H9 (cell line): Measurements from ENCODE around the gene ARID1B. TPM values are rescaled to one million over a fixed set of nuclear protein-coding genes. Genes with fewer than 3 reads are reported as not detected.

Source experiments
- DNase-seq: peaks from one replicate; pipeline ENCODE4 v3.0.0-alpha.2; 2017
- H2AFZ ChIP-seq: one replicate; pipeline ENCODE4 v1.6.1; 2013; ENCODE audit warnings: mild to moderate bottlenecking, low read length, control low read depth, moderate library complexity
- H2AK5ac ChIP-seq: 2 replicates; pipeline ENCODE4 v1.6.1; 2013; ENCODE audit warnings: low read length, control low read depth, mixed read lengths; ENCODE audit not compliant: insufficient read length
- H2BK120ac ChIP-seq: one replicate; pipeline ENCODE4 v1.6.1; 2013; ENCODE audit warnings: low read depth, mild to moderate bottlenecking, low read length, control low read depth, inconsistent platforms; ENCODE audit not compliant: poor library complexity, severe bottlenecking
- H2BK12ac ChIP-seq: 2 replicates; pipeline ENCODE4 v1.6.1; 2013; ENCODE audit warnings: low read length, control low read depth, mixed read lengths, low read depth; ENCODE audit not compliant: insufficient read length
- H2BK15ac ChIP-seq: 2 replicates; pipeline ENCODE4 v1.6.1; 2013; ENCODE audit warnings: low read depth, low read length, control low read depth
- H2BK20ac ChIP-seq: one replicate; pipeline ENCODE4 v1.6.1; 2013; ENCODE audit warnings: low read depth, mild to moderate bottlenecking, low read length, control low read depth, inconsistent platforms; ENCODE audit not compliant: poor library complexity, severe bottlenecking
- H2BK5ac ChIP-seq: 2 replicates; pipeline ENCODE4 v1.6.1; 2013; ENCODE audit warnings: low read length, control low read depth, mixed read lengths; ENCODE audit not compliant: insufficient read length
- H3K14ac ChIP-seq: 2 replicates; pipeline ENCODE4 v1.6.1; 2013; ENCODE audit warnings: low read length, control low read depth; ENCODE audit not compliant: insufficient read depth
- H3K18ac ChIP-seq: 2 replicates; pipeline ENCODE4 v1.6.1; 2013; ENCODE audit warnings: low read depth, mild to moderate bottlenecking, mixed read lengths, low read length, control low read depth; ENCODE audit not compliant: insufficient read length
- H3K23ac ChIP-seq: 2 replicates; pipeline ENCODE4 v1.6.1; 2013; ENCODE audit warnings: low read length, control low read depth, mixed read lengths, low read depth; ENCODE audit not compliant: insufficient read length
- H3K23me2 ChIP-seq: 2 replicates; pipeline ENCODE4 v1.6.1; 2013; ENCODE audit warnings: low read depth, mild to moderate bottlenecking, mixed read lengths, low read length, control low read depth; ENCODE audit not compliant: insufficient read length, poor library complexity, severe bottlenecking
- H3K27ac ChIP-seq: 2 replicates; pipeline ENCODE4 v1.5.1; 2013; ENCODE audit warnings: low read length, control low read depth, mixed read lengths, low read depth; ENCODE audit not compliant: insufficient read length
- H3K27me3 ChIP-seq: 2 replicates; pipeline ENCODE4 v1.6.1; 2013; ENCODE audit warnings: low read length, control low read depth, inconsistent platforms; ENCODE audit not compliant: insufficient read depth
- H3K4ac ChIP-seq: 2 replicates; pipeline ENCODE4 v1.6.1; 2013; ENCODE audit warnings: low read depth, mild to moderate bottlenecking, control low read depth, inconsistent platforms, low read length, moderate library complexity
- H3K4me1 ChIP-seq: 2 replicates; pipeline ENCODE4 v1.6.1; 2013; ENCODE audit warnings: low read length, control low read depth, inconsistent platforms; ENCODE audit not compliant: insufficient read depth
- H3K4me2 ChIP-seq: 2 replicates; pipeline ENCODE4 v1.6.1; 2013; ENCODE audit warnings: low read length, control low read depth, mixed read lengths; ENCODE audit not compliant: insufficient read length, insufficient read depth
- H3K56ac ChIP-seq: 2 replicates; pipeline ENCODE4 v1.6.1; 2013; ENCODE audit warnings: low read depth, mild to moderate bottlenecking, mixed read lengths, low read length, control low read depth; ENCODE audit not compliant: insufficient read length
- H3K79me1 ChIP-seq: 2 replicates; pipeline ENCODE4 v1.6.1; 2013; ENCODE audit warnings: low read depth, mild to moderate bottlenecking, moderate library complexity, low read length, control low read depth, inconsistent platforms; ENCODE audit not compliant: insufficient read depth, poor library complexity, severe bottlenecking
- H3K79me2 ChIP-seq: 2 replicates; pipeline ENCODE4 v1.6.1; 2013; ENCODE audit warnings: low read length, control low read depth, inconsistent platforms; ENCODE audit not compliant: insufficient read depth
- H3K9ac ChIP-seq: 2 replicates; pipeline ENCODE4 v1.6.1; 2013; ENCODE audit warnings: low read length, control low read depth, mixed read lengths; ENCODE audit not compliant: insufficient read length; ENCODE audit errors: extremely low read depth
- H3K9me3 ChIP-seq: one replicate; pipeline ENCODE4 v1.6.1; 2013; ENCODE audit warnings: low read depth, low read length, inconsistent platforms; ENCODE audit not compliant: control insufficient read depth
- H3T11ph ChIP-seq: one replicate; pipeline ENCODE4 v1.6.1; 2013; ENCODE audit warnings: mild to moderate bottlenecking, low read length, control low read depth, inconsistent platforms
- H4K20me1 ChIP-seq: one replicate; pipeline ENCODE4 v1.6.1; 2013; ENCODE audit not compliant: control insufficient read depth, insufficient read length, insufficient read depth
- H4K5ac ChIP-seq: 2 replicates; pipeline ENCODE4 v1.6.1; 2013; ENCODE audit warnings: low read depth, mild to moderate bottlenecking, mixed read lengths, low read length, control low read depth; ENCODE audit not compliant: insufficient read length
- H4K8ac ChIP-seq: replicated peaks from 2 replicates; pipeline ENCODE4 v1.6.1; 2013; ENCODE audit warnings: low read length, control low read depth, mixed read lengths, low read depth; ENCODE audit not compliant: insufficient read length
- H4K91ac ChIP-seq: 2 replicates; pipeline ENCODE4 v1.6.1; 2013; ENCODE audit warnings: low read depth, mild to moderate bottlenecking, moderate library complexity, mixed read lengths, low read length, control low read depth; ENCODE audit not compliant: insufficient read length
- H3K27ac Mint-ChIP-seq, 3 experiments: 2 replicates in 2 of 3; 3 replicates in 1 of 3; pipeline ENCODE4 v1.8.0; 2020 to 2021; ENCODE audit warnings: mixed read lengths in 3 of 3, mild to moderate bottlenecking in 1 of 3, moderate library complexity in 1 of 3
- H3K27me3 Mint-ChIP-seq: 2 replicates; pipeline ENCODE4 v1.8.0; 2021; ENCODE audit warnings: low read depth, mild to moderate bottlenecking, moderate library complexity, mixed read lengths
- H3K36me3 Mint-ChIP-seq, 3 experiments: 2 replicates in 2 of 3; 3 replicates in 1 of 3; pipeline ENCODE4 v1.8.0; 2020 to 2021; ENCODE audit warnings: low read depth in 3 of 3, mixed read lengths in 3 of 3; ENCODE audit not compliant: insufficient read depth in 1 of 3
- H3K4me1 Mint-ChIP-seq, 2 experiments: 2 replicates each; pipeline ENCODE4 v1.8.0; 2020; ENCODE audit warnings: mixed read lengths in 2 of 2
- H3K4me3 Mint-ChIP-seq, 2 experiments: 2 replicates in 1 of 2; 3 replicates in 1 of 2; pipeline ENCODE4 v1.8.0; 2020 to 2021; ENCODE audit warnings: mild to moderate bottlenecking in 2 of 2, mixed read lengths in 2 of 2, moderate library complexity in 1 of 2
- H3K9me3 Mint-ChIP-seq, 2 experiments: 2 replicates in 1 of 2; 3 replicates in 1 of 2; pipeline ENCODE4 v1.8.0; 2020; ENCODE audit warnings: mild to moderate bottlenecking in 2 of 2, mixed read lengths in 2 of 2, moderate library complexity in 1 of 2
- WGBS: extraction: QIAGEN DNeasy Blood & Tissue Kit; methylation state at CpG from one replicate; pipeline ENCODE4 v1.1.7; 2013; ENCODE audit warnings: missing lambda C conversion rate, low lambda C conversion rate, mixed read lengths; ENCODE audit not compliant: insufficient read length; ENCODE audit errors: extremely low coverage; 5-methylcytosine and 5-hydroxymethylcytosine counted together
- total RNA-seq: library from RNA; stranded (reverse); gene quantifications from 2 replicates; pipeline ENCODE4 v1.2.1, GENCODE V29; 2021
- TF ChIP-seq, protein P1 (sequence below): fragments of 200-600 bp; sonication (generic); conservative IDR thresholded peaks from 3 replicates; pipeline ENCODE4 v1.8.0; 2021; ENCODE audit warnings: antibody characterized with exemption, mild to moderate bottlenecking

Gene ARID1B
- total RNA-seq, 1 experiment from 2014 or later, result 88.2 TPM

DNA sequence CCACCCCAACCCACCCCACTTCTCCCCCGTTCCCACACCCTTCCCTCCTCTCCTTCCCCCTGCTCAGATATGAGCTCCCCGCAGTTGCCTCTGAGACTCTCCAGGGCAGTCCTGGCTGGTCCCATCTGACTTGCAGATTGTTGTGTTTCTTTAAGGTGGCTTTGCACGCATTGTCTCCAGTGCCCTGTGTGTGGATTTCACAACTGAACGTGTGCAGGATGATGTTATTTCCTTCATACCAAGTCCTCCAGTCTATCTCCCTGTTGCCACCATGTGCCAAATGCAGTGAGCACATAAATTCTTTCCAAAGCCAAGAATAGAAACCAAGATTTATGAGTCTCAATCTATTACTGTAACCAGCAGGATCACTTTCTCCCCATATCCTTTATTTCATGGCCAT lies 467.0 kb downstream of the ARID1B start:
- H3K4me1 ChIP-seq, result no peaks in the 10 kb centered on the region; the same call in 1 of the 2 replicates
- H3K9ac ChIP-seq, result no peak overlapping the region
- peaks cover 4% of the 10 kb centered on the region for H3K27me3 Mint-ChIP-seq
- H3K56ac ChIP-seq, result no peak overlapping the region
- H3K4me3 Mint-ChIP-seq, result no peak overlapping the region
- peaks cover 7 to 25% of the 10 kb centered on the region in 2 experiments for H3K4me1 Mint-ChIP-seq
- H4K5ac ChIP-seq, result no peak overlapping the region
- no peak overlapping the region for H3K4ac ChIP-seq
- TF ChIP-seq, protein P1, sequence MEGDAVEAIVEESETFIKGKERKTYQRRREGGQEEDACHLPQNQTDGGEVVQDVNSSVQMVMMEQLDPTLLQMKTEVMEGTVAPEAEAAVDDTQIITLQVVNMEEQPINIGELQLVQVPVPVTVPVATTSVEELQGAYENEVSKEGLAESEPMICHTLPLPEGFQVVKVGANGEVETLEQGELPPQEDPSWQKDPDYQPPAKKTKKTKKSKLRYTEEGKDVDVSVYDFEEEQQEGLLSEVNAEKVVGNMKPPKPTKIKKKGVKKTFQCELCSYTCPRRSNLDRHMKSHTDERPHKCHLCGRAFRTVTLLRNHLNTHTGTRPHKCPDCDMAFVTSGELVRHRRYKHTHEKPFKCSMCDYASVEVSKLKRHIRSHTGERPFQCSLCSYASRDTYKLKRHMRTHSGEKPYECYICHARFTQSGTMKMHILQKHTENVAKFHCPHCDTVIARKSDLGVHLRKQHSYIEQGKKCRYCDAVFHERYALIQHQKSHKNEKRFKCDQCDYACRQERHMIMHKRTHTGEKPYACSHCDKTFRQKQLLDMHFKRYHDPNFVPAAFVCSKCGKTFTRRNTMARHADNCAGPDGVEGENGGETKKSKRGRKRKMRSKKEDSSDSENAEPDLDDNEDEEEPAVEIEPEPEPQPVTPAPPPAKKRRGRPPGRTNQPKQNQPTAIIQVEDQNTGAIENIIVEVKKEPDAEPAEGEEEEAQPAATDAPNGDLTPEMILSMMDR, result no peak
- H4K91ac ChIP-seq, result no peak overlapping the region
- no peak overlapping the region for H3K4me2 ChIP-seq
- no peak overlapping the region for H3K27ac ChIP-seq
- no peak overlapping the region for H2BK20ac ChIP-seq
- no peaks in the 10 kb centered on the region for H3K79me2 ChIP-seq
- no peak overlapping the region for H2BK15ac ChIP-seq
- H4K20me1 ChIP-seq, result no peaks in the 10 kb centered on the region
- no peaks in the 10 kb centered on the region for H3K23me2 ChIP-seq
- no peak overlapping the region for H2BK120ac ChIP-seq
- H2AFZ ChIP-seq, result no peak overlapping the region
- no peak overlapping the region for H3K18ac ChIP-seq
- no peak overlapping the region for H3K23ac ChIP-seq
- H3K79me1 ChIP-seq, result no peaks in the 10 kb centered on the region
- no peak overlapping the region for H4K8ac ChIP-seq
- H2BK5ac ChIP-seq, result no peak overlapping the region
- no peak for DNase-seq
- peaks cover 8 to 9% of the 10 kb centered on the region in 2 experiments; a peak in 4 of 5 replicates for H3K9me3 Mint-ChIP-seq
- peaks cover 0 to 8% (median 0%) of the 10 kb centered on the region in 3 experiments; a peak in 2 of 7 replicates for H3K36me3 Mint-ChIP-seq
- H3T11ph ChIP-seq, result no peak overlapping the region
- H2BK12ac ChIP-seq, result no peak overlapping the region
- no peak overlapping the region; a peak in 1 of 7 replicates for H3K27ac Mint-ChIP-seq
- no peak overlapping the region for H3K14ac ChIP-seq
- H2AK5ac ChIP-seq, result no peak overlapping the region
- H3K27me3 ChIP-seq, result no peaks in the 10 kb centered on the region
- H3K9me3 ChIP-seq, result no peaks in the 10 kb centered on the region
- no CpG with 5 or more reads among the region's 4 CpGs for WGBS
